DMS153 treated with DMSO at 0.1 percent for 48 hours (cell line): ENCODE measurements around the gene GRIA4.
"Not testable (repeated sequence)": the region's sequence is repeated elsewhere in the genome, so short reads cannot be mapped to it uniquely, and the experiment has no call there.

Experiments
- DNase-seq: peaks from one replicate; lab custom pipeline; 2025; ENCODE audit not compliant: unreplicated experiment; lab: John Stamatoyannopoulos, UW

GRIA4 gene

DNA sequence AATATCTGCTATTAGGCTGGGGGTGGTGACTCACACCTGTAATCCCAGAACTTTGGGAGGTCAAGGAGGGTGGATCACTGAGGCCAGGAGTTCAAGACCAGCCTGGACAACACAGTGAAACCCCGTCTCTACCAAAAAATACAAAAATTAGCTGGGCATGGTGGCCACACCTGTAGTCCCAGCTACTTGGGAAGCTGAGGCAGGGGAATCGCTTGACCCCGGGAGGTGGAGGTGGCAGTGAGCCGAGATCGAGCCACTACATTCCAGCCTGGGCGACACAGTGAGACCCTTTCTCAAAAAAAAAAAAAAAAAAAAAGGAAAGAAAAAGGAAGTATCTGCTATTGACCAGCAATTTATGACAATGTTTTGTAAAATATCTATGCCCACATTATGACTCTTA, 176.0 kb downstream of the GRIA4 start:
- not testable (repeated sequence) for DNase-seq

DNA sequence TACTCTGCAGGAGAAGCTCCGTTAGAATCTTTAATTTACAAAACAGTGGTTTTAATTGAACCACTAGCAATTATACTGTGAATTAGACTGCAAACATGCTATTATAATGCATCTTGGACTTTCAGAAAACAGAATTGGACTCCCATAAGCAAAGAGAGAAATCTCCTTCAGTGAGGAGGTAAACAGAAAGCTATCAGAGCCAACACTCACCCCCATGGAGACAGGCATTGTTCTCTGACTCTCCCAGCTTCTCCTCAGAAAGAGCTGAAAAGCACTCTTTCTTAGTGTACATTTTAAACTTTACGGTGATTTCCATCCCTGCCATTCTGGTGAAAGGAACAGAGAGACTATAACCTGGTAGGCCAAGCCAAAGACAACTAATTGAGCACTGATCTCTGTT, 176.9 kb downstream of the GRIA4 start:
- no peak for DNase-seq

DNA sequence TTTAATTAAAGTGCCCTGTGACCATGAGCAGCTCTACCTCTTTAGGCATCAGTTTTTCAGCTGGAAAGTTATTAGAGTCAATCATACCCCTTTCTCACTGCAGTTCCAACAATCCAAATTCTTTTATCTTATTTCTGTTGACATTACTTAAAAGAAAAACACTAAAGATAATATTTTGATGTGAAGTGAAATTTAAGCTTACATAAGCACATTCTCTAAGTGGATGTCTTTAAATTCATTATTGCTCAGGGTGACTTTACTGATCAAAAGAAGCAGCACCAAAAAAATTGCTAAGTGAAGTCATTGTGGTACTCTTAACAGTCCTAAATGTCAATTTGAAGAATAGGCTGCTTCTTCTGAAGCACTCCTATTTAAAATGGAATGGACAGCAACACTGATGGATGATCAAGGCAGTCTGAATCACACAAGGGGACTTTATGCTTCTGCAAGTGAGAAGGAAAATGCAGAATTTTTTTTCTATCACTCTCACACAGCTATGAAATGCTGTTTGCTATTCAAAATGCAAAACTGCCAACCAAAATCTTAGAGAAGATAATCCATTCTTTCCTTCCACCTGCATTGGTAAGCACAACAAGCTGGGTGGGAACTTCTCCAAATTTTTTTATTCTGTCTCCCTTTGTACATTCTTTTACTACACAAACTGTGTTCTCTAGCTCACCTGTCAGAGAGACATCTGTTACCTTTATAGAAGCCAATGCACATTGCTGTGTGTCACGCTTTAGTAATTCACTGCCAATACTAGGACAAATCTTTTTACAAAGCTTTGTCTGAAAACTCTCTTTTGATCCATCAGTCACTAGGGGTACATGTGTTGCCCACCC, 179.9 kb downstream of the GRIA4 start:
- no peak for DNase-seq

DNA sequence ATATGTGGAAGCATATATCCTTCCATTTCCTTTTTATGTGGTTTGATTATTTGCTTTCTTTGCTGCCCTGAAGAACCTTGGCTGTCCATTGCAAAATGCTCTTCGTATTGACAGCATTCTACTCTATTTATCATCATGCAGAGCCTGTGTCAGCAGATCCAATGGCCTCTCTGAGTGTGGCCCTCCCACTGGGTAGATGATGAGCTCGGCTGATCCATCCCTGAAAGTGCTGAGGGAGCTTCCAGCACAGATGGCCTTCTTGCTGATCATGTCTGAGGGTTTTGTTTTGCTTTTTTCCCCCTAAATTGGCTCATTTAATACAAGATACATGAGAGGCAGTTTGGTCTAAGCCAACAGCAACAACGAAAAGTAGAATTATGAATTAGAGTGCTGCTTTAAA, 181.0 kb downstream of the GRIA4 start:
- DNase-seq, result no peak

DNA sequence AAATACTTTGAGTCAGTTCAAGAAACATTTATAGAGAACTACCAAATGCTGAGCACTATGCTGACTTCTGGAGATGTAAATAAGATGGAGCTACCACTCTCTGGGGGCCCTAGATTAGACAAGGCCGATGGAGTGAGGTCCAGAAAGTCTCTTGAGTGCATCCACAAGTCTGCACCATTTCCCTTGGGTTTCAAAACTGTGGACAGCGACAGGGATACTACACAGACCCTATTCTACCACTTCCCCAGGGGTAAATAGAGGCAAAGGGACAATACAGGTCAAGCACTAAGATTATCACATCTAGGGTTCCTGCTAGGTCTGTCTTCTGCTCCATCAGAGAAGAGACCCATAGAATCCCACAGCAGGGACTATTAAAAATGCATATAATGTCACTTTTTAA, 183.2 kb downstream of the GRIA4 start:
- no peak for DNase-seq

DNA sequence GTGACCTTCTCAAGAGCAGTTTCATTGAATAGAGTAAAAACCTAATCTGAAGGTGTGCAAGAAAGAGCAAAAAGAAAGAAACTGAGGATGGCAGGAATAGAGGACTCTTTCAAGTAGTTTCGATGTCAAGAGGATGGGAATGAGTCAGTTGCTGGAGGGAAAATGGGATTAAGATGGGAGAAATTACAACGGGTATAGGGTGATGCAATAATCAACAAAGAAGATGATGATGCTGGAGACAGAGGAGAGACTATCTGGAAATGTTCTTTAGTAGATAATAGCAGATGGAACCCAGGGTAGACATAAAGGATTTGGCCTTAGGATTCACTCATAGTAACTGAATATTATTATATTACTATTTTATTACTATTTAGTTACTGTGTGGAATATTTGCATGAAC, 189.4 kb downstream of the GRIA4 start:
- no peak for DNase-seq

DNA sequence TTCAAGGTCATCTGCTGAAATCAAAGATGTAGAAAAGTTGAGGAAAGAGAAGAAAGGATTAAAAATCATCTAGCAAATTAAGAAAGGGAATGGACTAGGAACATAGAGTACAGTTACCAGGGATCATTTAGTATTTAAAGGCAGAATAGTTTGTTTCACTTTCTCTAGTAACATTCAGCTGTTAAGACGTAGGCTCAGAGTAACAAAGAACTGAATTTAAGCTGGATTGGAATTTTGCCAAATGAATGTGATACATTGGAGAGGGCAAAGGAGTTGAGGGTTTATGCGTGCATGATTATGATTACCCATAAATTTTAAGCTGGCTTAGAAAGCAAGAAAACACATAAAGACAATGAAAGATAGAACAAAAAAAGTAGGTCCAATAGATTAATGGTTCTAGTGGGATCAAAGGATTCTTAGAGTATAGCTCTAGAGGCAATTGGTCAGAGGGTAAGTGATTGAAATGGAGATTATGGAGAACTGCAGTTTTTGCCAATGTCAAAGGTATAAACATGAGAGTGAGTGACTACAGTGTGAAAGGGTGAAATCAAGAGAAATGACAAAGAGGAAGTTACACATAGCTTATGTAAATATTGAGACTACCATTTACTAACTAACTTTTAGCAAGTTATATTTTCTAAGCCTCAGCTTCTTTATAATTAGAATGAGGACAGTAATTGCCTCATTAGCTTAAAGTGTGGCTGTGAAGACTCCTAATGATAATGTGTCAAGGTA, 190.0 kb downstream of the GRIA4 start:
- DNase-seq, result no peak

DNA sequence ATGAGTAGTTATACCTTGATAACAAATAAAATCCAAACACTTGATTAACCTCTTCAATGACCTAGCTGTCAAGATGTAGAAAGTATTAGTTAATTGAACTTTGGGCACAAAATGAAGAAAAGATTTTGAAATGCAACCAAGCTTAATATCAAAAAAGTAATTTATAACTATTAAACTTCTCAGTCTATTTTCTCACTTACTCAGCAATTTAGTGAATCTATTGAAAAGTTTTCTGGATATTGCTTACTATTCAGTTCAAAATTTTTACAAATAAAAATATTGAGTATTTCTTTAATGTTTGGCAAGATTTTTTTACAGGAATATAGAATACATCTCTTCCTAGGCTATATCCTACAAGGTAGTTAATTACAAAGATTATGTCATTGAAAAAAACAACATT, 192.5 kb downstream of the GRIA4 start:
- DNase-seq, result no peak

DNA sequence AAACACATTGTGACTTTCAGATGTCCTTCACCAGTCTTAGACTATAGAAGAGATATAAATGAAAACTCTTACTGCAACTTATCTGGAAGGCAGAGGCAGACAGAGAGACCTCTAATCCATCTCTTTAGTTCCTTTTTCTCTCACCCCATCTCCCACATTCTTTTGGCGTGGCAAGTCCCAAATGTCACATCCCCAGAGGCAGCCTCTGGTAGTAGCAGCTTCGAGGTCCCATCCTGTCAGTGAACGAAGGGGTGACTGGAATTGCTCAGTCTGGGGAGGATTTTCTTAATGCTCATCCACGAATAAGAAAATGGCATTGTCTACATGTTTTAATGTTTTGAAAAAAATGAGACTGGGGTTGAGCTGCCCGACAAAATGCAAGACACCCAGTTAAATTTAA, 201.4 kb downstream of the GRIA4 start:
- no peak for DNase-seq

DNA sequence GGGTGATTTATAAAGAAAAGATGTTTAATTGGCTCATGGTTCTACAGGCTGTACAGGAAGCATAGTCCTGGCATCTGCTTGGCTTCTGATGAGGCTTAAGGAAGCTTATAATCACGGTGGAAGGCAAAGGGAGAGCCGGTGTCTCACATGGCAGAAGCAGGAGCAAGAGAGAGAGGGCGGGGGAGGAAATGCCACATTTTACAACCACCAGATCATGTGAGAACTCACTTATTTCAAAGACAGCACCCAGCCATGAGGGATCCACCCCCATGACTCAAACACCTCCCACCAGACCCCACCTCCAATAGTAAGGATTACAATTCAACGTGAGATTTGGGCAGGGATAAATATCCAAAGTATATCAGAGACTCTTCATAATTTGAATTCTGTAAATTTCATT, 211.5 kb downstream of the GRIA4 start:
- no peak for DNase-seq

DNA sequence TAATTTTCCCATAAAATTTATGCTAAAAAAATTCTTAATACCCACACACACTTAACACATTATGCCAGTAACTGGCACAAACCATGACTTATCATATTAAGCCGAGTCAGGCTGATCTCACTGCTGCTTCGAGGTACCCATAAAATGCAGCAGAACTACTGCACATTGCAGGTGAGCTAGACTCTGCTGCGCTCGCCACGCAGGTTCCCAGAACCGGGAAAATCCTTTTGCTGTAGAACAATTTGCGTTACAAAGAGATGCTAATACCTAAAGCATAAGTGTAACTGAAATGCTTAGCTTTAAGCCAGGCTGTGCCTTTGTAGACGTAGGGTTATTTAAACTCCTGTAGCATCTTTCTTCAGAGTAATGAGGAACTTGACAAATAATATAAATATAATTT, 211.9 kb downstream of the GRIA4 start:
- no peak for DNase-seq

DNA sequence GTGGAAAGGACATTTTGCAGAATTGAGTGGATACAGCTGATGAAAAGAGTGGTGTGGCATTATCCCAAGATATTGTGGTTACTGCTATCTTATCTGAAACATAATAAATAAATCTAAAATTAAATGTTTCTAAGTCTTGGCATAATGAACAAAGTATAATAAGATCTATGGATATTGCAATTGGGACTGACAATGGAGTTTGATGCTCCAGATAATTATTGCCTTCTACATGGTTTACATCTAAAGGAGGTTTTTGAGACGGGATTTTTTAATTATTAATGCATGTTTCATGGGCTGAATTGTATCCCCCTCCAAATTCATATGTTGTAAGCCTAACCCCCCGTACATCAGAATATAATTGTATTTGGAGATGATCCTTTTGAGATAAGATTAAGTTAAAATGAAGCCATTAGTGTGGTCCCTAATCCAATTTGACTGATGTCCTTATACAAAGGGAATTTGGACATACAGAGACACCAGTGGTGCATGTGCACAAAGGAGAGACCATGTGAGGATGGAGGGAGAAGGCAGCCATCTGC, 213.7 kb downstream of the GRIA4 start:
- no peak for DNase-seq

DNA sequence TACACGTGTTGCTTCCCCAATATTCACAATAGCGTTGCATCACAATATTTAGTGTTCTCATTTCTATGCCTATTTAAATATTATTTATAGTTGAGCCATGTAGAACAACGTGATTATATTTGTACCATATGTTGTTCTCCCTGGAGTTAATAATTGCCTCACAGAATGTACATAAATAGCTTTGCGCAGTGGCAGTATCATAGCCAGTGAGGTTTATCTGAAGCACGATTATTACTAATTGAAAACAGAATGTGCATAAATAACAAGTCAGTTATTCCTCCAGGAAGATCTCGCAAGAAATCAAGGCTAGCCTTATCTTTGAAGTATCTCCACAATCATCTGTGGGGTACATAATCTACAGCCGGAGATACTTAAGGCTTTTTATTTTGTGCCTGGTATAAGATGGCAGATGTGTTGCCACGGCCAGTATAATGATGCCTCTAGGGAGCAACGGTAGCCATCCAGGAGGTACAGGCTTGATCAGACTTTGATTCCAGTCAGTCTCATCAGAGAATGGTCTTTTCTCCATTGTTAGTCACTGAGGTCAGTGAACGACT, 214.7 kb downstream of the GRIA4 start:
- no peak for DNase-seq

DNA sequence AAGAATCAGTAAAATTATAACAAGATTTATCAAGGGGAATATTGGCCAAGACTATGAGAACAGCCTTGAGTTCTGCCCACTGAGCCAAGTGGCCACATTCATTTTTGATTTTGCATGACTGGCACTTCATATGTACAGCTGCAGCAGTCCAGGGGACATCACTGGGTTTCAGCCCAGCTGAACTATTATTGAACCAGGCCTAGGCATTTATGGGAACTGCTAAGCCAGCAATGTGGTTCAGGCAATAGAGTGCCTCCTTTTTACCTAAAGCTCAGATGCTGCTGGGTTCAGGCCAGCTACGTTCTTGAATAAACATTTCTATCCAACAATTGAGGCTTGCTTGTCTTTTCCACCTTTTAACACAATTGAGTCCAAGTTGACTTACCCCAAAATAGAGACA, 215.3 kb downstream of the GRIA4 start:
- no peak for DNase-seq

DNA sequence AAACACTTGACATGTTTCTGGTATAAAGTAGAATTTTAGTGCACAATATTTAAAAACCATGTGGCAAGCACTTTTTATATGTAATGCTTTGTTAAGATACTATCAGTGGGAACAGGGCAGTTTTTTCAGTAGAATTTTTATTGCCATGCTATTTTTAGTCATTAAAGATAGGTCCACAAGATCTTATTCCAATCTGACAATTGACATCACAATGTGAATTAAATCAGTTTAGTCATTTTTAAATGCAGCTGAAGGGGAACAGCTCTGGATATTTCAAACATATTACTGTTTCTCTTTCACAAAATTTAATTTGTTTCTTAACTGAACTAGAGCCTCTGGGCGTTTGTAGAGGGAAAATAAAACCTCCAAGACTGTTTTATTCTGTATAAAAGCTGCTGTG, 218.0 kb downstream of the GRIA4 start:
- no peak for DNase-seq

DNA sequence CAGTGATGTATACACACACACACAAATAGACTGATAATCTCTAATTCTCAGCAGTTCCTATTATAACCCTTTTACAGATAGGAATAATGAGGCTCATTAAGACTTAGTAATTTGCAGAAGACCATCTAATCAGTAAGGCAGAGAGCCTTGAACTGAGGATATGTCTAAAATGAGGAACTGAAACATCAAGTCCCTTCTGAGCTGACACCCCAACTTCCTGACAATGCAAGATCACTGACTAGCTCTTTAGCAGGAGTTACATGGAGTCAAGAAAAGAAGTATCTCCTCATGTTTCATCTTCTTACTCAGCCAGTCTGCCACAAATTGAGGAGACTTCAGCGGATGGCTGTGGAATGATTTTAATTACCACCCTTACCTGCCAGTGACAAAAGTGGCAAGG, 219.2 kb downstream of the GRIA4 start:
- DNase-seq, result no peak

DNA sequence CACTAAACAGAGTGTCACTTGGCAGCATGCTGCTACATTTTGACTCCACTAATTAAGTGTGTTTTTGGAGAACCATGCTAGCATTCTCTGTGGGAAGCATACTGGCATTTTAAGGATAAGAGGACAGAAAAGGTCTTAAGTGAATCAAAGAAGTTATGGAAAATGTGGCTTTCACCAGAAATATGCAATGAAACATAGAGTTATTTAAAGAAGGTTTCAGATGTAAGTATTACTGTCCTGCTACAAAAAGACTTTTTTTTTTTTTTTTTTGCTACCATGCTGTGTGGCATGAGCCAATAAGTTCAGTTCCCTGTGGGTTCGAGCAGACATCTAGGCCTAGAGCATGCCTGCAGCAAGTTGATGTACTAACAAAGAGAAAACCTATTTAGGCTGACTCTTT, 224.6 kb downstream of the GRIA4 start:
- no peak for DNase-seq

DNA sequence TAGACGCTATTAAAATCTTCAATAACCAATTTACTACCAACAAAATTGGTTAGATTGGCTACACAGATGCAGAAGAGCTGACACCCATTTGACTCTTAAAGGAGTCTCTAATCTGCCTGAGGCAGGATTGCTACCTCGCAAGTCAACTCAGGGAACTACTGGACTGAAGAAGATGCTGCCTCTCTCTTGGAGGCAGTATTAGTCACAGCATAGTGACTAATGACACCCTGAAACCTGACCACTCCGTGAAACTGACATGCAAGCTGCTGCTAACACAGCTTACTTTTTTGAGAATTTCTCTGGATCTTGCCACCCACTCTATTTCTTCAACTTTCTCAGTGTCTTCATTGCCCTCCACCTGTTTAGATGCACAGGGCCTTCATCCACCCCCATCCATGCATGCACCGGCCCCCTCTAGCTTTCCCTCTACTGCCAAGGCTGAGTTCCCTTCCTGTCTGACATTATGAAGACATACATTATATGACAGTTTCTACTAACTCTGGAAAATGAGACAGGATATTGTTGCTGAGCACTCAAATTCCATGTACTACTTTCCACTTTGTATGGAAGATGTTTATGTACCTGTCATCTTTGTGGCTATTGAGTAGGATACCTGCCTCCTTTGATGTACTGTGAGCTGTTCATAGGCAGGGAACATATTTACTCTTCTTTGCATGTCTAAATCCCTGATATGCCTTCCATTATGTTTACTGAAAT, 229.0 kb downstream of the GRIA4 start:
- no peak for DNase-seq

DNA sequence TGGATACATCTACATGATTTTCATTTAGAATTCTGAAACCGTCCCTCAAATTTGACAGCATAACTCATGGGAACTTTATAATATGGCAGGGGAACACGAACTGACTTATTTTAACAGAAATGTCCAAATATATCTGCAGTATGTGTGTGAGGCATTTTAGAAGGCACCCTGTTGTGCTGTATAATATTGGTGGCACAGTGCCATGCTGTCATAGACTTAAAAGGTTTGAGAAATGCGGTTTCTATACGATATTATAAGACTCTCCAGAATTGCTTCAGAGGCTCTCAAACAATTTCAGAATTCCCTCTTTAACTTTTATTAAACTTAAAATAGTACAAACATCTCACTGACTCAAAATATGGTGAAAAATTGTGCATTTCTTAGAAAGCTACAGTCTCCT, 230.5 kb downstream of the GRIA4 start:
- DNase-seq, result no peak

DNA sequence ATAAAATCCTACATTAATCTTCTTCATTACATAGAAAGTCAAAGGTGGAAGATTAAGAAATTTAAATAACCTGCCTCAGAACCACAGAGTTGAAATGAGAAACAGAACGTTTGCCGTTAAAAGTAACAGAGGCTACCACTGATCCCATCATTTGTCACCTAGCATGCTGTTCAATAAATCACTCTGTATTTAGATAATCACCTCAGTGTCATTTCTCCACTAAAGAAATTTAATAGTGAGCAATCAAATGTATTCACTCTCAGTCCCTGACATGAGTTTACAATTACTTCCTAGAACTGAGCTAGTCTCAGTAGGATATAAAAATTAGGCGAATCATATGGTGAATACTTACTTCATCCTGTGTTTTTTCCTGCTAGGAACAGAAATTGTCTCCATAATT, 242.5 kb downstream of the GRIA4 start:
- DNase-seq, result no peak

DNA sequence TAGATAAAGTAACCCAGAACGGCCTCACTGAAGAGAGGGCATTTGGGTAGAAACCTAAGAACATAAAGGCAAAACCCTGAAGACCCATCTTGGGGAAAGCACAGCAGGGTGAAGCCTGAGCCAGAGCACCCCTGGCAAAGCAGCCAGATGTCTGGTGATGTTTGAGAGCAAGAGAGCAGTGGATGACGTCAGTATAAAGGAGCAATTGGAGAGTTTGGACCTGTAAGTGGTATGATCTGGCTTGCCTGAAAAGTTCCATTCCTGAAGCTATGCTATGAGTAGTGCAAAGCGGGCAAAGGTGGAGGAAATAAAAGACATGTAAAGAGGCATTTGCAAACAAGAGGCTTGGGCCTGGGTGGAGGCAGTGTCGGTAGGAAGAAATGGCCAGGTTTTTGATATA, 244.4 kb downstream of the GRIA4 start:
- DNase-seq, result no peak
